ENCODE data around the gene DCUN1D2. TPM values are rescaled to one million over a fixed set of nuclear protein-coding genes. Genes with fewer than 3 reads are reported as not detected.

The DCUN1D2 gene
- total RNA-seq = 10 to 100 TPM in 3 of 4 donors, 1 to 10 TPM in 1; 8.7 to 51.7 (median 18.3) TPM

- Histone ChIP-seq H3K36me3 (peaks cover 4% of the 10 kb centered on the region), H3K4me1 (peaks cover 60% of the 10 kb centered on the region), H3K27ac (peak within 1 kb of the TSS; percentile 90), H3K27me3 (no peaks in the 10 kb centered on the region), H3K9me3 (no peaks in the 10 kb centered on the region), H3K4me3 (peak within 1 kb of the TSS; percentile 98)
- TF ChIP-seq EP300 (IDR thresholded peaks at IDR 0.05) = no peak
- TF ChIP-seq POLR2AphosphoS5 (IDR thresholded peaks at IDR 0.05) = peak in 1 of 3 donors; percentile 37
- peak; percentile 21 to 53 for TF ChIP-seq POLR2A (IDR thresholded peaks at IDR 0.05)
- no peak for TF ChIP-seq CTCF (IDR thresholded peaks at IDR 0.05)
- WGBS = 1% methylated on average over 42 of the region's 115 CpGs
- DNase-seq (ENCODE audit: low spot score in 2 of 2) = peak; percentile 94 to 95
Observed at GRCh38 chr13:113490496-113491417, at the start of gene DCUN1D2. Gene DCUN1D2, minus strand, starts transcription at chr13:113490711. Its CDS starts 42 bp downstream, at chr13:113490669.

- Histone ChIP-seq H3K27me3 (no peaks in the 10 kb centered on the region), H3K36me3 (peaks cover 40% of the 10 kb centered on the region), H3K4me3 (no peak overlapping the region), H3K4me1 (peaks cover under 1% of the 10 kb centered on the region), H3K27ac (no peak overlapping the region), H3K9me3 (no peaks in the 10 kb centered on the region)
- no peak for TF ChIP-seq POLR2AphosphoS5 (IDR thresholded peaks at IDR 0.05)
- TF ChIP-seq POLR2A (IDR thresholded peaks at IDR 0.05) = no peak
- TF ChIP-seq EP300 (IDR thresholded peaks at IDR 0.05) = no peak
- no peak for TF ChIP-seq CTCF (IDR thresholded peaks at IDR 0.05)
- 87% methylated on average over 15 of the region's 15 CpGs for WGBS
- DNase-seq (ENCODE audit: low spot score in 2 of 2) = no peak
Observed at GRCh38 chr13:113539822-113540221, 49.3 kb upstream of the DCUN1D2 start.

GRCh38 chr13:113539176-113539575 lies 48.7 kb upstream of the DCUN1D2 start:
- DNase-seq (ENCODE audit: low spot score in 2 of 2) = peak in 1 of 2 donors; percentile 47
- no peaks in the 10 kb centered on the region for H3K4me1 ChIP-seq
- H3K36me3 ChIP-seq = peaks cover 36% of the 10 kb centered on the region
- H3K4me3 ChIP-seq = no peak overlapping the region
- H3K27me3 ChIP-seq = no peaks in the 10 kb centered on the region
- TF ChIP-seq EP300 (IDR thresholded peaks at IDR 0.05) (no peak), POLR2A (IDR thresholded peaks at IDR 0.05) (no peak), POLR2AphosphoS5 (IDR thresholded peaks at IDR 0.05) (no peak), CTCF (IDR thresholded peaks at IDR 0.05) (no peak)
- no peak overlapping the region for H3K27ac ChIP-seq
- no peaks in the 10 kb centered on the region for H3K9me3 ChIP-seq
- WGBS = 95% methylated on average over 17 of the region's 18 CpGs

- Histone ChIP-seq H3K36me3 (peaks cover 33% of the 10 kb centered on the region), H3K9me3 (no peaks in the 10 kb centered on the region), H3K27me3 (no peaks in the 10 kb centered on the region), H3K4me3 (no peak overlapping the region), H3K27ac (no peak overlapping the region), H3K4me1 (no peaks in the 10 kb centered on the region)
- TF ChIP-seq EP300 (IDR thresholded peaks at IDR 0.05) = no peak
- TF ChIP-seq POLR2AphosphoS5 (IDR thresholded peaks at IDR 0.05) = no peak
- no peak for TF ChIP-seq POLR2A (IDR thresholded peaks at IDR 0.05)
- TF ChIP-seq CTCF (IDR thresholded peaks at IDR 0.05) = no peak
- no peak for DNase-seq (ENCODE audit: low spot score in 2 of 2)
- WGBS = 92% methylated on average over 28 of the region's 28 CpGs
Observed at GRCh38 chr13:113538689-113539058, 48.2 kb upstream of the DCUN1D2 start.

- 93% methylated on average over 19 of the region's 21 CpGs for WGBS
- no peak for DNase-seq (ENCODE audit: low spot score in 2 of 2)
- peaks cover 33% of the 10 kb centered on the region for H3K36me3 ChIP-seq
- no peak overlapping the region for H3K27ac ChIP-seq
- TF ChIP-seq POLR2A (IDR thresholded peaks at IDR 0.05) = no peak
- H3K27me3 ChIP-seq = no peaks in the 10 kb centered on the region
- no peaks in the 10 kb centered on the region for H3K9me3 ChIP-seq
- no peak overlapping the region for H3K4me3 ChIP-seq
- H3K4me1 ChIP-seq = no peaks in the 10 kb centered on the region
Observed at GRCh38 chr13:113537909-113538688, 47.6 kb upstream of the DCUN1D2 start.
